ENCODE results near the gene PRPF40B.
A peak's percentile ranks its signal among the peaks of the same experiment; 100 is the strongest.
"Not testable (repeated sequence)": the region's sequence is repeated elsewhere in the genome, so short reads cannot be mapped to it uniquely, and the experiment has no call there.

The PRPF40B gene

GRCh38 chr12:49609875-49610154 is 13.5 kb upstream of the PRPF40B start:
- DNase-seq: no peak

- DNase-seq: not testable (repeated sequence)
Measured at GRCh38 chr12:49610785-49611184, 12.6 kb upstream of the PRPF40B start.

- no peak for DNase-seq
Measured at GRCh38 chr12:49612210-49612609, 11.2 kb upstream of the PRPF40B start.

GRCh38 chr12:49615725-49616124 is 7.6 kb upstream of the PRPF40B start:
- peak in 1 of 2 experiments; percentile 17 for DNase-seq

GRCh38 chr12:49616533-49617219 is 6.7 kb upstream of the PRPF40B start:
- no peak for DNase-seq

- DNase-seq: no peak
Measured at GRCh38 chr12:49618576-49618975, 4.8 kb upstream of the PRPF40B start.

- no peak for DNase-seq
Measured at GRCh38 chr12:49619286-49619685, 4.1 kb upstream of the PRPF40B start.

- DNase-seq: no peak
Measured at GRCh38 chr12:49621651-49622500, 1.5 kb upstream of the PRPF40B start.

GRCh38 chr12:49622501-49623141 is 740 bp upstream of the PRPF40B start:
- DNase-seq: peak in 1 of 2 experiments; percentile 70

GRCh38 chr12:49624921-49625577 is 1.7 kb downstream of the PRPF40B start:
- DNase-seq: peak in 1 of 2 experiments; percentile 27

- DNase-seq: no peak
Measured at GRCh38 chr12:49626169-49626835, 2.9 kb downstream of the PRPF40B start.

GRCh38 chr12:49626836-49627235 is 3.5 kb downstream of the PRPF40B start:
- DNase-seq: no peak

GRCh38 chr12:49627752-49628360 is 4.5 kb downstream of the PRPF40B start:
- DNase-seq: no peak

- no peak for DNase-seq
Measured at GRCh38 chr12:49631336-49631907, 8.1 kb downstream of the PRPF40B start.

GRCh38 chr12:49632401-49632800 is 9.0 kb downstream of the PRPF40B start:
- DNase-seq: no peak

GRCh38 chr12:49632986-49633702 is 9.8 kb downstream of the PRPF40B start:
- no peak for DNase-seq

GRCh38 chr12:49633703-49634345 is 10.5 kb downstream of the PRPF40B start:
- DNase-seq: no peak

- no peak for DNase-seq
Measured at GRCh38 chr12:49635036-49635435, 11.7 kb downstream of the PRPF40B start.

- no peak for DNase-seq
Measured at GRCh38 chr12:49635656-49636055, 12.3 kb downstream of the PRPF40B start.

GRCh38 chr12:49636574-49636973 is 13.2 kb downstream of the PRPF40B start:
- no peak for DNase-seq
